Measurements from ENCODE around the gene PLD4.

The PLD4 gene

DNA sequence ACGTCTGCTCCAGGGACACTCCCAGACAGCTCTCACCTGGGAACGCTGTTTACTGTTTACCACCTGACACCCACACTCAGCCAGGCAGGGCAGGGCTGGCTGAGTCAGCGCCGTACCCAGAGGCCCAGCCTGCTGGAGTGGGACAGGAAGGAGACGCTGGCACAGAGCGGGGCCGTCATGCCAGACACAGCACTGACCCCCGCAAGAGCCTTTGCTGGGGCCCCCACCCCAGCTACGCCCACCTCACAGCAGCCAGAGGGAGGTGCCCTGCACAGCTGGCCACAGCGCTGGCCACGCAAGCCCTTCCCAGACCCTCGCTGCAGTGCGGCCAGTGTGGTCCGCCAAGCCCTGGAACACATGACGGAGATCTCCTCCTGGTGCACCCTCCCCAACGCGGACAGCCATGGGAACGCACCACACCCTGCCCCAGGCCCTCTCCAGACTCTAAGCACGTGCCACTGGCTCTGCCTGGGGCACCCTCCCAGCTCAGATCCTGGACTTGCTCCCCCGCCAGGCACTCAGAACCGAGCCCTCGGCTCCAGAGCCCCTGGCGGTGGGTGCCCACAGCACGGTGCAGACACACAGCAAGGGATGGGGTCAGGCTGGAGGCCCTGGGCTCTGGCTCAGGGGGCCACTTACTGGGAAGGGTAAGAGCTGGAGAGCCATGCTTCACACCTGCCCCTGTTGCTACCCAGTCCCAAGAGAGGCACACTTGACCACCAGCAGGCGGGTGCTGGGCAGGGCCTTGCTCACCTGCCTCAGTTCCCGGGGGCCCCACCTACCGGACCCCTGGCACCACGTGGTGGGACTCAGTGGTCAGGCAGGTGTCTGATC lies 47.8 kb downstream of the PLD4 start:
- Histone ChIP-seq H3K9me3 (ENCODE audit: insufficient read depth, low read length) (no peaks in the 10 kb centered on the region), H3K27me3 (ENCODE audit: low read length) (no peaks in the 10 kb centered on the region), H3K4me2 (ENCODE audit: low read depth, low read length, poor library complexity, severe bottlenecking) (no peak overlapping the region), H3K36me3 (ENCODE audit: low read length) (no peaks in the 10 kb centered on the region), H2AFZ (ENCODE audit: low read depth, low read length, severe bottlenecking) (no peak overlapping the region), H3K79me2 (ENCODE audit: insufficient read depth, low read length) (no peaks in the 10 kb centered on the region), H4K20me1 (ENCODE audit: low read depth, low read length) (no peaks in the 10 kb centered on the region), H3K9ac (ENCODE audit: low read length) (no peak overlapping the region), H3F3A (ENCODE audit: insufficient read depth) (no peaks in the 10 kb centered on the region), H3K27ac (ENCODE audit: low read depth, low read length) (no peak overlapping the region), H3K4me3 (ENCODE audit: insufficient read depth, low read length, poor library complexity, severe bottlenecking) (no peak overlapping the region), H3K9me2 (replicated peaks; ENCODE audit: insufficient read depth, low read length) (no peaks in the 10 kb centered on the region)
- TF ChIP-seq, protein P1, sequence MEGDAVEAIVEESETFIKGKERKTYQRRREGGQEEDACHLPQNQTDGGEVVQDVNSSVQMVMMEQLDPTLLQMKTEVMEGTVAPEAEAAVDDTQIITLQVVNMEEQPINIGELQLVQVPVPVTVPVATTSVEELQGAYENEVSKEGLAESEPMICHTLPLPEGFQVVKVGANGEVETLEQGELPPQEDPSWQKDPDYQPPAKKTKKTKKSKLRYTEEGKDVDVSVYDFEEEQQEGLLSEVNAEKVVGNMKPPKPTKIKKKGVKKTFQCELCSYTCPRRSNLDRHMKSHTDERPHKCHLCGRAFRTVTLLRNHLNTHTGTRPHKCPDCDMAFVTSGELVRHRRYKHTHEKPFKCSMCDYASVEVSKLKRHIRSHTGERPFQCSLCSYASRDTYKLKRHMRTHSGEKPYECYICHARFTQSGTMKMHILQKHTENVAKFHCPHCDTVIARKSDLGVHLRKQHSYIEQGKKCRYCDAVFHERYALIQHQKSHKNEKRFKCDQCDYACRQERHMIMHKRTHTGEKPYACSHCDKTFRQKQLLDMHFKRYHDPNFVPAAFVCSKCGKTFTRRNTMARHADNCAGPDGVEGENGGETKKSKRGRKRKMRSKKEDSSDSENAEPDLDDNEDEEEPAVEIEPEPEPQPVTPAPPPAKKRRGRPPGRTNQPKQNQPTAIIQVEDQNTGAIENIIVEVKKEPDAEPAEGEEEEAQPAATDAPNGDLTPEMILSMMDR (IDR thresholded peaks at IDR 0.05; ENCODE audit: insufficient read depth, low read length, poor library complexity, severe bottlenecking): no peak
- no peak for TF ChIP-seq EZH2phosphoT487 (conservative IDR thresholded peaks at IDR 0.05; ENCODE audit: low read length)

DNA sequence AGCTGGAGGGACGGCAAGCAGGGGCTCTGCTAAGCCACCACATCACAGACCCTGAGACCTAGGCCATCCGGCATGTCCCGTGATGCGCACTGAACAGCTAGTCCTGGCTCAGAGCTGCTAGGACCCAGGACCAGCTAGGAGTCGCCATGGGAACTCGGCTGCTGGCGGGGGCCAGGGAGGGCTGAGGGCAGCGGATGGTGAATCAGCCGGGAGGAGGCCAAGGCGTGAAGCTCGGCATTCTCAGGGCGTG lies 48.4 kb downstream of the PLD4 start:
- Histone ChIP-seq H2AFZ (ENCODE audit: low read depth, low read length, severe bottlenecking) (no peak overlapping the region), H4K20me1 (ENCODE audit: low read depth, low read length) (no peaks in the 10 kb centered on the region), H3K36me3 (ENCODE audit: low read length) (no peaks in the 10 kb centered on the region), H3K4me3 (ENCODE audit: insufficient read depth, low read length, poor library complexity, severe bottlenecking) (no peak overlapping the region), H3F3A (ENCODE audit: insufficient read depth) (no peaks in the 10 kb centered on the region), H3K79me2 (ENCODE audit: insufficient read depth, low read length) (no peaks in the 10 kb centered on the region), H3K4me2 (ENCODE audit: low read depth, low read length, poor library complexity, severe bottlenecking) (no peak overlapping the region), H3K27ac (ENCODE audit: low read depth, low read length) (no peak overlapping the region), H3K27me3 (ENCODE audit: low read length) (no peaks in the 10 kb centered on the region), H3K9me3 (ENCODE audit: insufficient read depth, low read length) (no peaks in the 10 kb centered on the region), H3K9me2 (replicated peaks; ENCODE audit: insufficient read depth, low read length) (no peaks in the 10 kb centered on the region), H3K9ac (ENCODE audit: low read length) (no peak overlapping the region)
- no peak for TF ChIP-seq EZH2phosphoT487 (conservative IDR thresholded peaks at IDR 0.05; ENCODE audit: low read length)
- TF ChIP-seq, protein P1 (IDR thresholded peaks at IDR 0.05; ENCODE audit: insufficient read depth, low read length, poor library complexity, severe bottlenecking): no peak

DNA sequence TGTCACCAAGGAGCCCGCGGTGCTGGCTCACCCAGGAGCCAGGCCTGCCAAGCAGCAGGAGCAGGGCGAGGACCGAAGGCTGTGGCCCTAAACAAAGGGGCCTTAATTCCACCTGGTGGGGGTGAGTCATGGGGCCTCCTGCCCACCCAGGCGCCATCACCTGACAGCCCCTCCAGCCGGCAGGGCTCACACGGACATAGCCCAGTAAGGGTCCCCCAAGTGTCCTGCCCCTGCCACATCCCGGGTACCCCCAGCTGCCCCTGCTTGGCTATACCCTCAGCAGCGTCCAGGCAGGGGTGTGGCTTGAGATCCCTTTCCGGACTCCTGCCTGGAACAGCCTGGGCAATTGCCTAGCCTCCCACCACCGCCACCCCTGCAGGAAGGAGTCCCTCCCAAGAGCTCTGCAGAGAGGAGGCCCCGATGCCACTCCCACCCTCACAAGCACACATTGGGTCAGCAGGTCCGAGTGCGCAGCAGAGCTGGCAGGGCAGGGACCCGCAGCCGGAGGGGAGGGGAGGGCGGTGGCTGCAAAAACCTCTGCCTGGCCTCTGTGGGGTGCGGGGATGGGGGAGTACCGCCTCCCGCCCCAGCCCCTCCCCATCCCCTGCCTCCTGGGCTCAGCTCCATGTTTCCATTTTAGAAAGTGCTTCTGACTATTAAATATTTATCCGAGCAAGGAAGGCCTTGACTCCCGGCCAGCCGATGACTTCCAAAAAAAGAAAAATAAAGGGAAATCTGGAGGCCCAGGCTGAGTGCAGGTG lies 48.9 kb downstream of the PLD4 start:
- no peak for TF ChIP-seq EZH2phosphoT487 (conservative IDR thresholded peaks at IDR 0.05; ENCODE audit: low read length)
- TF ChIP-seq, protein P1 (IDR thresholded peaks at IDR 0.05; ENCODE audit: insufficient read depth, low read length, poor library complexity, severe bottlenecking): no peak
- Histone ChIP-seq H3K79me2 (ENCODE audit: insufficient read depth, low read length) (no peaks in the 10 kb centered on the region), H3K9me3 (ENCODE audit: insufficient read depth, low read length) (no peaks in the 10 kb centered on the region), H3K36me3 (ENCODE audit: low read length) (no peaks in the 10 kb centered on the region), H2AFZ (ENCODE audit: low read depth, low read length, severe bottlenecking) (no peak overlapping the region), H3F3A (ENCODE audit: insufficient read depth) (no peaks in the 10 kb centered on the region), H3K27ac (ENCODE audit: low read depth, low read length) (no peak overlapping the region), H3K4me3 (ENCODE audit: insufficient read depth, low read length, poor library complexity, severe bottlenecking) (no peak overlapping the region), H3K4me2 (ENCODE audit: low read depth, low read length, poor library complexity, severe bottlenecking) (no peak overlapping the region), H4K20me1 (ENCODE audit: low read depth, low read length) (no peaks in the 10 kb centered on the region), H3K9ac (ENCODE audit: low read length) (no peak overlapping the region), H3K9me2 (replicated peaks; ENCODE audit: insufficient read depth, low read length) (no peaks in the 10 kb centered on the region), H3K27me3 (ENCODE audit: low read length) (no peaks in the 10 kb centered on the region)
